ENCODE data around the gene GAS2L3. TPM values are rescaled to one million over a fixed set of nuclear protein-coding genes. Genes with fewer than 3 reads are reported as not detected.

GAS2L3 gene
- total and polyA plus RNA-seq, 12 donors = 0.48 to 30.3 (median 3.9) TPM

- DNase-seq = peak in 6 of 7 donors; percentile 19 to 54 (median 34)
- Histone ChIP-seq H3K4me3 (no peak overlapping the region), H3K27ac (no peak overlapping the region), H3K27me3 (no peaks in the 10 kb centered on the region), H3K9me3 (replicated peaks in 1 of 3) (no peaks in the 10 kb centered on the region), H3K4me1 (replicated peaks in 1 of 2) (no peaks in the 10 kb centered on the region), H3K36me3 (replicated peaks in 1 of 2) (no peaks in the 10 kb centered on the region)
- intact Hi-C loops (cut with DNase I) = no loop called here
- TF ChIP-seq, protein P1, sequence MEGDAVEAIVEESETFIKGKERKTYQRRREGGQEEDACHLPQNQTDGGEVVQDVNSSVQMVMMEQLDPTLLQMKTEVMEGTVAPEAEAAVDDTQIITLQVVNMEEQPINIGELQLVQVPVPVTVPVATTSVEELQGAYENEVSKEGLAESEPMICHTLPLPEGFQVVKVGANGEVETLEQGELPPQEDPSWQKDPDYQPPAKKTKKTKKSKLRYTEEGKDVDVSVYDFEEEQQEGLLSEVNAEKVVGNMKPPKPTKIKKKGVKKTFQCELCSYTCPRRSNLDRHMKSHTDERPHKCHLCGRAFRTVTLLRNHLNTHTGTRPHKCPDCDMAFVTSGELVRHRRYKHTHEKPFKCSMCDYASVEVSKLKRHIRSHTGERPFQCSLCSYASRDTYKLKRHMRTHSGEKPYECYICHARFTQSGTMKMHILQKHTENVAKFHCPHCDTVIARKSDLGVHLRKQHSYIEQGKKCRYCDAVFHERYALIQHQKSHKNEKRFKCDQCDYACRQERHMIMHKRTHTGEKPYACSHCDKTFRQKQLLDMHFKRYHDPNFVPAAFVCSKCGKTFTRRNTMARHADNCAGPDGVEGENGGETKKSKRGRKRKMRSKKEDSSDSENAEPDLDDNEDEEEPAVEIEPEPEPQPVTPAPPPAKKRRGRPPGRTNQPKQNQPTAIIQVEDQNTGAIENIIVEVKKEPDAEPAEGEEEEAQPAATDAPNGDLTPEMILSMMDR (IDR thresholded peaks at IDR 0.05) = no peak
- TF ChIP-seq POLR2A (IDR thresholded peaks at IDR 0.05) = no peak
- WGBS, 4 donors = 83 to 93% (median 89%) methylated on average over 1 of the region's 1 CpG
These were observed 35.3 kb downstream of the GAS2L3 start for GRCh38 chr12:100608776-100609175.

- intact Hi-C loops (cut with DNase I) = no loop called here
- Histone ChIP-seq H3K4me1 (replicated peaks in 1 of 2) (no peaks in the 10 kb centered on the region), H3K36me3 (replicated peaks in 1 of 2) (no peaks in the 10 kb centered on the region), H3K9me3 (replicated peaks in 1 of 3) (no peaks in the 10 kb centered on the region), H3K27ac (no peak overlapping the region), H3K27me3 (no peaks in the 10 kb centered on the region), H3K4me3 (no peak overlapping the region)
- TF ChIP-seq POLR2A (IDR thresholded peaks at IDR 0.05) = no peak
- TF ChIP-seq, protein P1 (IDR thresholded peaks at IDR 0.05) = no peak
- DNase-seq = no peak
- 82 to 87% (median 86%) methylated on average over 4 of the region's 4 CpGs for WGBS, 4 donors
These were observed 37.4 kb downstream of the GAS2L3 start for GRCh38 chr12:100610666-100611430.

GRCh38 chr12:100612606-100613005 is 39.1 kb downstream of the GAS2L3 start:
- Histone ChIP-seq H3K36me3 (replicated peaks in 1 of 2) (no peaks in the 10 kb centered on the region), H3K9me3 (replicated peaks in 1 of 3) (no peaks in the 10 kb centered on the region), H3K4me3 (no peak overlapping the region), H3K27ac (no peak overlapping the region), H3K27me3 (no peaks in the 10 kb centered on the region), H3K4me1 (replicated peaks in 1 of 2) (no peaks in the 10 kb centered on the region)
- intact Hi-C loops (cut with DNase I) = no loop called here
- DNase-seq = no peak
- TF ChIP-seq POLR2A (IDR thresholded peaks at IDR 0.05) = no peak
- TF ChIP-seq, protein P1 (IDR thresholded peaks at IDR 0.05) = no peak
- WGBS, 4 donors = 97 to 98% (median 97%) methylated on average over 3 of the region's 3 CpGs

DNA sequence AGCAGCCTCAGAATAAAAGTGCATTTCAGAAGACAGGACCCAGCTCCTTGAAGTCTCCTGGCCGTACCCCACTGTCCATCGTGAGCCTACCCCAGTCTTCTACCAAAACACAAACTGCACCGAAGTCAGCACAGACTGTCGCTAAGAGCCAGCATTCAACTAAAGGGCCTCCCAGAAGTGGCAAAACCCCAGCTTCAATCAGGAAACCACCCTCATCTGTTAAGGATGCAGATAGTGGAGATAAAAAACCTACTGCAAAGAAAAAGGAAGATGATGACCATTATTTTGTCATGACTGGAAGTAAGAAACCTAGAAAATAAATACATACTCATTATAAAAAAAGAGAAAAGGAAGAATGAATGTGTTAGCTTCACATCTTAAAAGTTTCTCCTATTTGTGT is 51.1 kb downstream of the GAS2L3 start:
- no peaks in the 10 kb centered on the region for H3K9me3 ChIP-seq (replicated peaks in 1 of 3)
- intact Hi-C loops (cut with DNase I) = no loop called here
- TF ChIP-seq POLR2A (IDR thresholded peaks at IDR 0.05) = no peak
- TF ChIP-seq, protein P1 (IDR thresholded peaks at IDR 0.05) = no peak
- H3K36me3 ChIP-seq (replicated peaks in 1 of 2) = no peaks in the 10 kb centered on the region
- no peak overlapping the region for H3K27ac ChIP-seq
- H3K4me3 ChIP-seq = no peak overlapping the region
- DNase-seq = no peak
- H3K27me3 ChIP-seq = no peaks in the 10 kb centered on the region
- 78 to 96% (median 85%) methylated on average over 4 of the region's 4 CpGs for WGBS, 4 donors
- no peaks in the 10 kb centered on the region for H3K4me1 ChIP-seq (replicated peaks in 1 of 2)

Measured in adrenal gland (tissue), 12 donors.